ENCODE measurements around the gene MYLK4. TPM values are rescaled to one million over a fixed set of nuclear protein-coding genes. Genes with fewer than 3 reads are reported as not detected.

The MYLK4 gene
- polyA plus RNA-seq, 3 donors, result 0.04 to 0.45 (median 0.08) TPM

DNA sequence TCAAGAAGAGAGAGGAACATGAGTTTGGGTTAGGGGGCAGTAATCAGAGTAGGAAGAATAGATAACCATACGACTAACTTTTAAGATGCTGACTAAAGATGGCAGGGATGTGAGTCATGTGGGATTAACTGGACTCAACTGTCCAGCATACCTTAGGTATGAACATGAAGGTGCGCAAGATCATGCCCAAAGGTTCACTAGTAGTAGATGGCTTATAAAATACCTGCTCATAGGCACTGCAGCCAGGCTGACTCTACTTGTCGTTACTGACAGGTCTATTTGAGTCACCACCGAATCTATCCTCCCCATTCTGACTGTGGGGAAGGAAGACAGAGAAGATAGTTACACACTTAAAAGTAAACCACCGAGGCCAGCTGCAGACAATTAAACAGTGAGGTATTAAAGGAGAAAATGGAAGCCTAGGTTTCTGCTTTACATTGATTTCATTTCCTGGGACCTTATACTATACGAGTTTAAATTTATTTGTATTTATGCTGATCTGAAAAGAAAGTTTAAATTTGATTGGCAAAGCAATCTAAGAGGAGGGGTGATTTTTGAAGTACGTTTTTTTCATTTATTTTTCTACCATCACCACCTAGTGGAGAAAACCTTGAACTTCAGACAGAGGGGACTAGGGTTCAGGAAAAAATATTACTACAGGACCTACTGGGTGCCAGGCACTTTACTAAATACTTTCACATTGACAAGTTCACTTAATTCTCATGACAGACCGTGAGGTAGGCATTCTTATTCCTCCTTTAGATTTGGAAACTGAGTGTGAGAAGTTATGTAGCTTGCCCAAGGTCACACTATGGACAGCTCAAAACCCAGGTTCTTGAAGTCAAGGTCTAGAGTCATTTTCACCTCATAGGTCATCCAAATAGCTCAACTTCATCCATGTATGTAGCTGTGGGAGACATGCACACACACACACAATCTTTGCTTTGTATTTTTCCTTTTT is 10.4 kb upstream of the MYLK4 start:
- no peaks in the 10 kb centered on the region for H3K27me3 Mint-ChIP-seq (ENCODE audit: low read depth in 3 of 3)
- intact Hi-C loops (cut with micrococcal nuclease), result loop anchor here (10.0 kb wide), 3 partner anchors 294 to 1166 kb away; partner anchors contain the start of gene GMDS (in 1 of the 2)

DNA sequence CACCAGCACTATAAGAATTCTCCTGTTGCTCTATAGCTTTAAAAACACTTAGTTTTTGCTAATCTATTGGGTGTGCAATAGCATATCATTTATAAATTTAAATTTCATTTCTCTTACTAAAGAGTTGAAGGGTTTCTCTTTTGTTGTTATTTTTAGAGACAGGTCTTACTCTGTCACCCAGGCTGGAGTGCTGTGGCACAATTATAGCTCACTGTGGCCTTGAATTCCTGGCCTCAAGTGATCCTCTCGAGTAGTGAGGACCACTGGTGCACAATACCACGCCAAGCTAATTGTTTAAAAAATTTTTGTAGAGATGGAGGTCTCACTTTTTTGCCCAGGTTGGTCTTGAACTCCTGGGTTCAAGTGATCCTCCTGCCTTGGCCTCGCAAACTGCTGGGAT is 8.3 kb upstream of the MYLK4 start:
- H4K20me1 ChIP-seq (ENCODE audit: insufficient read depth, low read length), result no peaks in the 10 kb centered on the region
- intact Hi-C loops (cut with micrococcal nuclease), result no loop called here
- Mint-ChIP-seq H3K4me1 (peaks cover 21% of the 10 kb centered on the region), H3K36me3 (no peaks in the 10 kb centered on the region), H3K27me3 (ENCODE audit: low read depth in 3 of 3) (peaks cover 0 to 2% (median 0%) of the 10 kb centered on the region in 3 donors), H3K4me3 (no peak overlapping the region), H3K27ac (no peak overlapping the region), H3K9me3 (peaks cover 0 to 12% (median 2%) of the 10 kb centered on the region in 7 donors)
- no peaks in the 10 kb centered on the region for H3K79me2 ChIP-seq (ENCODE audit: insufficient read depth, low read length)
- TF ChIP-seq, protein P1, sequence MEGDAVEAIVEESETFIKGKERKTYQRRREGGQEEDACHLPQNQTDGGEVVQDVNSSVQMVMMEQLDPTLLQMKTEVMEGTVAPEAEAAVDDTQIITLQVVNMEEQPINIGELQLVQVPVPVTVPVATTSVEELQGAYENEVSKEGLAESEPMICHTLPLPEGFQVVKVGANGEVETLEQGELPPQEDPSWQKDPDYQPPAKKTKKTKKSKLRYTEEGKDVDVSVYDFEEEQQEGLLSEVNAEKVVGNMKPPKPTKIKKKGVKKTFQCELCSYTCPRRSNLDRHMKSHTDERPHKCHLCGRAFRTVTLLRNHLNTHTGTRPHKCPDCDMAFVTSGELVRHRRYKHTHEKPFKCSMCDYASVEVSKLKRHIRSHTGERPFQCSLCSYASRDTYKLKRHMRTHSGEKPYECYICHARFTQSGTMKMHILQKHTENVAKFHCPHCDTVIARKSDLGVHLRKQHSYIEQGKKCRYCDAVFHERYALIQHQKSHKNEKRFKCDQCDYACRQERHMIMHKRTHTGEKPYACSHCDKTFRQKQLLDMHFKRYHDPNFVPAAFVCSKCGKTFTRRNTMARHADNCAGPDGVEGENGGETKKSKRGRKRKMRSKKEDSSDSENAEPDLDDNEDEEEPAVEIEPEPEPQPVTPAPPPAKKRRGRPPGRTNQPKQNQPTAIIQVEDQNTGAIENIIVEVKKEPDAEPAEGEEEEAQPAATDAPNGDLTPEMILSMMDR (IDR thresholded peaks at IDR 0.05), result no peak
- no peak for DNase-seq
- H3K9ac ChIP-seq (ENCODE audit: insufficient read depth, low read length, poor library complexity, severe bottlenecking), result no peak overlapping the region
- H3K4me1 ChIP-seq (ENCODE audit: control insufficient read depth in 1 of 2, insufficient read depth in 2 of 2, low read length in 2 of 2), result peaks cover 20 to 24% of the 10 kb centered on the region in 2 donors
- H2AFZ ChIP-seq (ENCODE audit: insufficient read depth, low read depth, low read length, poor library complexity, severe bottlenecking), result no peak overlapping the region
- peaks cover 0 to 6% of the 10 kb centered on the region in 2 donors for H3K9me3 ChIP-seq (replicated peaks in 1 of 2; ENCODE audit: control insufficient read depth in 1 of 2, insufficient read depth in 1 of 2, low read length in 2 of 2)
- no peak overlapping the region for H3K27ac ChIP-seq (ENCODE audit: low read depth in 1 of 2, low read length in 2 of 2)
- H3K36me3 ChIP-seq (replicated peaks in 1 of 2; ENCODE audit: control insufficient read depth in 1 of 2, insufficient read depth in 2 of 2, low read length in 2 of 2), result no peaks in the 10 kb centered on the region
- no peak overlapping the region for H3K4me2 ChIP-seq (replicated peaks; ENCODE audit: extremely low read depth, low read length, poor library complexity, severe bottlenecking)
- H3K4me3 ChIP-seq (replicated peaks in 1 of 3; ENCODE audit: low read depth in 2 of 3, low read length in 3 of 3), result no peak overlapping the region
- 100% methylated on average over 2 of the region's 3 CpGs for WGBS (ENCODE audit: insufficient coverage)
- no peaks in the 10 kb centered on the region for H3K27me3 ChIP-seq (ENCODE audit: control insufficient read depth in 2 of 2, insufficient read depth in 2 of 2, low read length in 2 of 2)

More for the DNA sequence above, 10.4 kb upstream of the MYLK4 start:
- no peak overlapping the region for H3K4me2 ChIP-seq (replicated peaks; ENCODE audit: extremely low read depth, low read length, poor library complexity, severe bottlenecking)
- TF ChIP-seq, protein P1 (IDR thresholded peaks at IDR 0.05), result peak; percentile 77
- WGBS (ENCODE audit: insufficient coverage), result 100% methylated on average over 1 of the region's 8 CpGs
- H3K27ac ChIP-seq (ENCODE audit: low read depth in 1 of 2, low read length in 2 of 2), result no peak overlapping the region
- peak in 1 of 3 donors; percentile 45 for DNase-seq
- no peaks in the 10 kb centered on the region for H3K36me3 ChIP-seq (replicated peaks in 1 of 2; ENCODE audit: control insufficient read depth in 1 of 2, insufficient read depth in 2 of 2, low read length in 2 of 2)
- H3K4me3 ChIP-seq (replicated peaks in 1 of 3; ENCODE audit: low read depth in 2 of 3, low read length in 3 of 3), result no peak overlapping the region
- H3K79me2 ChIP-seq (ENCODE audit: insufficient read depth, low read length), result peaks cover 7% of the 10 kb centered on the region
- Mint-ChIP-seq H3K9me3 (peaks cover 0 to 13% (median 2%) of the 10 kb centered on the region in 7 donors), H3K4me3 (no peak overlapping the region), H3K4me1 (peaks cover 25% of the 10 kb centered on the region), H3K27ac (no peak overlapping the region), H3K36me3 (no peaks in the 10 kb centered on the region)
- peaks cover 23 to 32% of the 10 kb centered on the region in 2 donors for H3K4me1 ChIP-seq (ENCODE audit: control insufficient read depth in 1 of 2, insufficient read depth in 2 of 2, low read length in 2 of 2)
- peaks cover 0 to 6% of the 10 kb centered on the region in 2 donors for H3K9me3 ChIP-seq (replicated peaks in 1 of 2; ENCODE audit: control insufficient read depth in 1 of 2, insufficient read depth in 1 of 2, low read length in 2 of 2)
- H3K9ac ChIP-seq (ENCODE audit: insufficient read depth, low read length, poor library complexity, severe bottlenecking), result no peak overlapping the region
- no peak overlapping the region for H2AFZ ChIP-seq (ENCODE audit: insufficient read depth, low read depth, low read length, poor library complexity, severe bottlenecking)
- H3K27me3 ChIP-seq (ENCODE audit: control insufficient read depth in 2 of 2, insufficient read depth in 2 of 2, low read length in 2 of 2), result no peaks in the 10 kb centered on the region
- peaks cover under 1% of the 10 kb centered on the region for H4K20me1 ChIP-seq (ENCODE audit: insufficient read depth, low read length)
